KMS-11 (cell line): Measurements from ENCODE around the gene MAGI2.

ENCODE experiments used
- H2AFZ ChIP-seq: fragments of 200-600 bp; sonication (generic); 2 replicates; pipeline ENCODE4 v1.6.1; 2016; ENCODE audit warnings: antibody characterized with exemption, mixed run types, low read depth
- H3K27ac ChIP-seq: fragments of 200-600 bp; sonication (generic); 2 replicates; pipeline ENCODE4 v1.6.1; 2016; ENCODE audit warnings: mild to moderate bottlenecking, mixed run types
- H3K27me3 ChIP-seq: fragments of 200-600 bp; sonication (generic); 2 replicates; pipeline ENCODE4 v1.6.1; 2017; ENCODE audit warnings: mild to moderate bottlenecking, low read depth, mixed run types, moderate library complexity; ENCODE audit not compliant: insufficient read depth
- H3K36me3 ChIP-seq: fragments of 200-600 bp; sonication (generic); 2 replicates; pipeline ENCODE4 v1.6.1; 2017; ENCODE audit warnings: mild to moderate bottlenecking, mixed run types; ENCODE audit not compliant: insufficient read depth
- H3K4me1 ChIP-seq: fragments of 200-600 bp; sonication (generic); 2 replicates; pipeline ENCODE4 v1.6.1; 2016; ENCODE audit warnings: mild to moderate bottlenecking, low read depth, mixed run types; ENCODE audit not compliant: poor library complexity, severe bottlenecking
- H3K4me2 ChIP-seq: fragments of 200-600 bp; sonication (generic); 2 replicates; pipeline ENCODE4 v1.7.0; 2016; ENCODE audit warnings: mild to moderate bottlenecking, mixed run types
- H3K4me3 ChIP-seq: fragments of 200-600 bp; sonication (generic); IDR thresholded peaks from 2 replicates; pipeline ENCODE4 v1.6.1; 2017; ENCODE audit warnings: low read depth, low read length, mixed read lengths; ENCODE audit not compliant: insufficient read depth
- H3K79me2 ChIP-seq: fragments of 200-600 bp; sonication (generic); 2 replicates; pipeline ENCODE4 v1.6.1; 2016; ENCODE audit warnings: low read depth, mixed run types; ENCODE audit not compliant: insufficient read depth
- H3K9ac ChIP-seq: fragments of 200-600 bp; sonication (generic); 2 replicates; pipeline ENCODE4 v1.6.1; 2016; ENCODE audit warnings: mild to moderate bottlenecking, mixed run types
- H4K20me1 ChIP-seq: fragments of 200-600 bp; sonication (generic); 2 replicates; pipeline ENCODE4 v1.6.1; 2016; ENCODE audit warnings: mild to moderate bottlenecking, mixed run types; ENCODE audit not compliant: insufficient read depth
- TF ChIP-seq, protein P1 (sequence below): fragments of 200-600 bp; sonication (generic); conservative IDR thresholded peaks from 2 replicates; pipeline ENCODE4 v1.6.1; 2017; ENCODE audit warnings: low read depth, mild to moderate bottlenecking, antibody characterized with exemption, low read length, moderate library complexity, mixed read lengths

The MAGI2 gene

DNA sequence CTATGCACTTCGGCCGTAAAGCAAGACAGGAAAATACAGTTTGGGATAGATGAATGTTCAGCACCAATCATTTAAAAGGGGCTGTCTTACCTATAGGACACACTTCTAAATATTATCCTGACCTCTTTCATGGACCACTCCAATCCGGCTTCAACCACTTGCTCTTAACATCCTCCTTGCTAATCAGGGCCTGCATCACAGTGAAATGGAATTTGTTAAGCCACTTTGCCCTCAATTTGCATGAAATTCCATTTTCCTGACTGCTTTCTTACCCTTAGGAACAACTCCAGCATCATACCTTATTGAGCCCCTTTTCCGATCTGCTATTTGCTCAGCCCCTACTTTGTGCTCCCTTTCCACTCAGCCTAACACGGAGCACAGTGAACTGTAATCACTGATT is 987.6 kb downstream of the MAGI2 start:
- no peaks in the 10 kb centered on the region for H3K27me3 ChIP-seq
- H3K4me1 ChIP-seq: no peaks in the 10 kb centered on the region
- H4K20me1 ChIP-seq: no peaks in the 10 kb centered on the region
- no peaks in the 10 kb centered on the region for H3K36me3 ChIP-seq
- H3K79me2 ChIP-seq: no peaks in the 10 kb centered on the region
- H2AFZ ChIP-seq: no peak overlapping the region
- H3K9ac ChIP-seq: no peak overlapping the region
- H3K4me3 ChIP-seq: no peak overlapping the region
- TF ChIP-seq, protein P1, sequence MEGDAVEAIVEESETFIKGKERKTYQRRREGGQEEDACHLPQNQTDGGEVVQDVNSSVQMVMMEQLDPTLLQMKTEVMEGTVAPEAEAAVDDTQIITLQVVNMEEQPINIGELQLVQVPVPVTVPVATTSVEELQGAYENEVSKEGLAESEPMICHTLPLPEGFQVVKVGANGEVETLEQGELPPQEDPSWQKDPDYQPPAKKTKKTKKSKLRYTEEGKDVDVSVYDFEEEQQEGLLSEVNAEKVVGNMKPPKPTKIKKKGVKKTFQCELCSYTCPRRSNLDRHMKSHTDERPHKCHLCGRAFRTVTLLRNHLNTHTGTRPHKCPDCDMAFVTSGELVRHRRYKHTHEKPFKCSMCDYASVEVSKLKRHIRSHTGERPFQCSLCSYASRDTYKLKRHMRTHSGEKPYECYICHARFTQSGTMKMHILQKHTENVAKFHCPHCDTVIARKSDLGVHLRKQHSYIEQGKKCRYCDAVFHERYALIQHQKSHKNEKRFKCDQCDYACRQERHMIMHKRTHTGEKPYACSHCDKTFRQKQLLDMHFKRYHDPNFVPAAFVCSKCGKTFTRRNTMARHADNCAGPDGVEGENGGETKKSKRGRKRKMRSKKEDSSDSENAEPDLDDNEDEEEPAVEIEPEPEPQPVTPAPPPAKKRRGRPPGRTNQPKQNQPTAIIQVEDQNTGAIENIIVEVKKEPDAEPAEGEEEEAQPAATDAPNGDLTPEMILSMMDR: no peak
- no peak overlapping the region for H3K4me2 ChIP-seq
- no peak overlapping the region for H3K27ac ChIP-seq

DNA sequence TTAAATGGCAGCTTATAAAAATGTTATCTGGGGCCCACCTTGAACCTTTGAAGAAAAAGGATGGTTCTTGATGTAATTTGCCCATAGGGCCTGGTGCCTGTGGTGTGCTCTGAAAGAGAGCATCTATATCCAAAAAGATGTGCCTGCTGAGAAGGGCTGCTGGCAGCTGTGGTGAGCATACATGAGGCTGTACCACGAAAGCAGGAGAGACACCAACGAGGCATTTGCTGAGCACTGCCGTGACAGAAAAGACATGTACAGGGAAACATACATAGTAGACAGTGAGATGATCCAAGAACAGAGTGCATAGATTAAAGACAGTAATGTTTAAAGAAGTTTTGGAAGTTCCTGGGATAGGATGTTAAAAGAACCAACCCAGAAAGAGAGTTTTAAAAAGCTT is 990.4 kb downstream of the MAGI2 start:
- Histone ChIP-seq H3K27me3 (no peaks in the 10 kb centered on the region), H3K36me3 (no peaks in the 10 kb centered on the region), H2AFZ (no peak overlapping the region), H3K79me2 (no peaks in the 10 kb centered on the region), H3K4me2 (no peak overlapping the region), H3K9ac (no peak overlapping the region), H3K4me3 (no peak overlapping the region), H3K4me1 (no peaks in the 10 kb centered on the region), H3K27ac (no peak overlapping the region), H4K20me1 (no peaks in the 10 kb centered on the region)
- TF ChIP-seq, protein P1: no peak

DNA sequence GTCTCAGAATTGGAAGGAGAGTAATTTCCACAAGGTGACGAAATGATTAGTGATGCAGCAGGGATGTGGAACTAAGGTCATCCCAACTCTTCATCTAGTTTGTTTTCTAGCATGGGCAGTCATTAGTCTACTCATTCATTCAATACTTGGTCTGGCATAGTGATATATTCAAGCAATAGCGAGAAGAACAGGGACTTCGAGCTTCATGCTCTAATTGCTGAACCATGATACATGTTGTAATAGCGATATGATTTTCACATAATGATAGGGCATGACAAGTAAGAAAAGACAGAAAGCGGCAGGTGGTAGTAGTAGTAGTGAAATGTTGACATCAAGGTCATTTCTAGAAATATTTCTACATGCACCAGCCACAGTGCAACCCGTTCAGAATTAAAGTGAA is 1002.8 kb downstream of the MAGI2 start:
- no peaks in the 10 kb centered on the region for H3K36me3 ChIP-seq
- H3K79me2 ChIP-seq: no peaks in the 10 kb centered on the region
- H4K20me1 ChIP-seq: no peaks in the 10 kb centered on the region
- no peaks in the 10 kb centered on the region for H3K4me1 ChIP-seq
- TF ChIP-seq, protein P1: no peak
- no peak overlapping the region for H3K27ac ChIP-seq
- no peak overlapping the region for H3K4me2 ChIP-seq
- H2AFZ ChIP-seq: no peak overlapping the region
- H3K27me3 ChIP-seq: no peaks in the 10 kb centered on the region
- no peak overlapping the region for H3K4me3 ChIP-seq
- no peak overlapping the region for H3K9ac ChIP-seq

DNA sequence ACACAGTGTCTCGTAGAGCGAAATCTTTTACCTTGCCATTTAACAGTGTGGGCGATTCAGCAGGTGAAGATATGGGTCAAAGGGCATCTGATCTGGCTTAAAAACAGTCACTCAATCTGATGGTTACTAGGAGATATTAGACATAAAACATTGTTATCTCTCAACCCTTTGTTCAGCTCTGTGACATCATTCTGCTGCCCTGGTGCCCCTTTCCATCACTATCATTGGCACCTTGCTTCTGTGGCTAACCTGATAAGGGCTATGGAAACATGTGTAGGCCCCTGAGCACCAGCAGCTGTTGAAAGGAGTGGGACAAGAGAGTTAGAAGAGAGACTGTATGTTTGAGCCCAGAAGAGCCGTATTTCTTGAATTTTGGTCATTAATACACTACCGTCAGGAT is 1004.6 kb downstream of the MAGI2 start:
- no peaks in the 10 kb centered on the region for H3K4me1 ChIP-seq
- H3K4me3 ChIP-seq: no peak overlapping the region
- H3K79me2 ChIP-seq: no peaks in the 10 kb centered on the region
- no peak overlapping the region for H3K9ac ChIP-seq
- no peak overlapping the region for H3K27ac ChIP-seq
- H2AFZ ChIP-seq: no peak overlapping the region
- TF ChIP-seq, protein P1: no peak
- no peaks in the 10 kb centered on the region for H3K27me3 ChIP-seq
- H3K36me3 ChIP-seq: no peaks in the 10 kb centered on the region
- H4K20me1 ChIP-seq: no peaks in the 10 kb centered on the region
- H3K4me2 ChIP-seq: no peak overlapping the region

DNA sequence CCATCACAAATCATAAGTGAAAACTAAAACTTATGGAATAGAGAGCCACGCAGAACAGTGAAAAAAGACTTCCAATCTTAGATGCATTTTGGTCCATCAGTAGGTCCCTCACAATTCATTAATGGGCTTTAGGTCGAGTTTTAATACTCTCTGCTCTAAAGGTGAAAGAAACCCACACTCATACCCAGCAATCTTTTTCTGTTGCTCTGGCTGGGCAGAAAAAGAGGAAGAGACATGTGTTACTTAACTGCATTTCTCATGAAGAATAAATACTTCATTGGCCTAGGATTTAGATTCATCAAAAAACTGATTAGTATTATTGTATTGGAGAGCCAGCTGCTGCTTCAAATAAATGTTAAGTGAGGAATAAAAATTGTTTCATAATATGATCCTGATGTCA is 1009.2 kb downstream of the MAGI2 start:
- Histone ChIP-seq H3K79me2 (no peaks in the 10 kb centered on the region), H3K4me3 (no peak overlapping the region), H3K27ac (no peak overlapping the region), H2AFZ (no peak overlapping the region), H3K36me3 (no peaks in the 10 kb centered on the region), H3K27me3 (no peaks in the 10 kb centered on the region), H3K4me2 (no peak overlapping the region), H3K4me1 (no peaks in the 10 kb centered on the region), H4K20me1 (no peaks in the 10 kb centered on the region), H3K9ac (no peak overlapping the region)
- TF ChIP-seq, protein P1: no peak
